ENCODE data around the gene PCDHGA12. TPM values are rescaled to one million over a fixed set of nuclear protein-coding genes. Genes with fewer than 3 reads are reported as not detected.

Gene PCDHGA12
- total and polyA plus RNA-seq, 2 of the 8 experiments (the other 6 are each of a cell fraction or from before 2014, with no cell fraction given), result 0.88 to 1.3 TPM

DNA sequence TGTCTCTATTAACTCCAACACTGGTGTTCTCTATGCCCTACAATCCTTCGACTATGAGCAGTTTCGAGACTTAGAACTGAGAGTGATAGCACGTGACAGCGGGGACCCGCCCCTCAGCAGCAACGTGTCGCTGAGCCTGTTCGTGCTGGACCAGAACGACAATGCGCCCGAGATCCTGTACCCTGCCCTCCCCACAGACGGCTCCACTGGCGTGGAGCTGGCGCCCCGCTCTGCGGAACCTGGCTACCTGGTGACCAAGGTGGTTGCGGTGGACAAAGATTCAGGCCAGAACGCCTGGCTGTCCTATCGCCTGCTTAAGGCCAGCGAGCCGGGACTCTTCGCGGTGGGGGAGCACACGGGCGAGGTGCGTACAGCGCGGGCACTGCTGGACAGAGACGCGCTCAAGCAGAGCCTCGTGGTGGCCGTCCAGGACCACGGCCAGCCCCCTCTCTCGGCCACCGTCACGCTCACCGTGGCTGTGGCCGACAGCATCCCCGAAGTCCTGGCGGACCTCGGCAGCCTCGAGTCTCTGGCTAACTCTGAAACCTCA lies 7.5 kb upstream of the PCDHGA12 start (continued):
- TF ChIP-seq, protein P1, sequence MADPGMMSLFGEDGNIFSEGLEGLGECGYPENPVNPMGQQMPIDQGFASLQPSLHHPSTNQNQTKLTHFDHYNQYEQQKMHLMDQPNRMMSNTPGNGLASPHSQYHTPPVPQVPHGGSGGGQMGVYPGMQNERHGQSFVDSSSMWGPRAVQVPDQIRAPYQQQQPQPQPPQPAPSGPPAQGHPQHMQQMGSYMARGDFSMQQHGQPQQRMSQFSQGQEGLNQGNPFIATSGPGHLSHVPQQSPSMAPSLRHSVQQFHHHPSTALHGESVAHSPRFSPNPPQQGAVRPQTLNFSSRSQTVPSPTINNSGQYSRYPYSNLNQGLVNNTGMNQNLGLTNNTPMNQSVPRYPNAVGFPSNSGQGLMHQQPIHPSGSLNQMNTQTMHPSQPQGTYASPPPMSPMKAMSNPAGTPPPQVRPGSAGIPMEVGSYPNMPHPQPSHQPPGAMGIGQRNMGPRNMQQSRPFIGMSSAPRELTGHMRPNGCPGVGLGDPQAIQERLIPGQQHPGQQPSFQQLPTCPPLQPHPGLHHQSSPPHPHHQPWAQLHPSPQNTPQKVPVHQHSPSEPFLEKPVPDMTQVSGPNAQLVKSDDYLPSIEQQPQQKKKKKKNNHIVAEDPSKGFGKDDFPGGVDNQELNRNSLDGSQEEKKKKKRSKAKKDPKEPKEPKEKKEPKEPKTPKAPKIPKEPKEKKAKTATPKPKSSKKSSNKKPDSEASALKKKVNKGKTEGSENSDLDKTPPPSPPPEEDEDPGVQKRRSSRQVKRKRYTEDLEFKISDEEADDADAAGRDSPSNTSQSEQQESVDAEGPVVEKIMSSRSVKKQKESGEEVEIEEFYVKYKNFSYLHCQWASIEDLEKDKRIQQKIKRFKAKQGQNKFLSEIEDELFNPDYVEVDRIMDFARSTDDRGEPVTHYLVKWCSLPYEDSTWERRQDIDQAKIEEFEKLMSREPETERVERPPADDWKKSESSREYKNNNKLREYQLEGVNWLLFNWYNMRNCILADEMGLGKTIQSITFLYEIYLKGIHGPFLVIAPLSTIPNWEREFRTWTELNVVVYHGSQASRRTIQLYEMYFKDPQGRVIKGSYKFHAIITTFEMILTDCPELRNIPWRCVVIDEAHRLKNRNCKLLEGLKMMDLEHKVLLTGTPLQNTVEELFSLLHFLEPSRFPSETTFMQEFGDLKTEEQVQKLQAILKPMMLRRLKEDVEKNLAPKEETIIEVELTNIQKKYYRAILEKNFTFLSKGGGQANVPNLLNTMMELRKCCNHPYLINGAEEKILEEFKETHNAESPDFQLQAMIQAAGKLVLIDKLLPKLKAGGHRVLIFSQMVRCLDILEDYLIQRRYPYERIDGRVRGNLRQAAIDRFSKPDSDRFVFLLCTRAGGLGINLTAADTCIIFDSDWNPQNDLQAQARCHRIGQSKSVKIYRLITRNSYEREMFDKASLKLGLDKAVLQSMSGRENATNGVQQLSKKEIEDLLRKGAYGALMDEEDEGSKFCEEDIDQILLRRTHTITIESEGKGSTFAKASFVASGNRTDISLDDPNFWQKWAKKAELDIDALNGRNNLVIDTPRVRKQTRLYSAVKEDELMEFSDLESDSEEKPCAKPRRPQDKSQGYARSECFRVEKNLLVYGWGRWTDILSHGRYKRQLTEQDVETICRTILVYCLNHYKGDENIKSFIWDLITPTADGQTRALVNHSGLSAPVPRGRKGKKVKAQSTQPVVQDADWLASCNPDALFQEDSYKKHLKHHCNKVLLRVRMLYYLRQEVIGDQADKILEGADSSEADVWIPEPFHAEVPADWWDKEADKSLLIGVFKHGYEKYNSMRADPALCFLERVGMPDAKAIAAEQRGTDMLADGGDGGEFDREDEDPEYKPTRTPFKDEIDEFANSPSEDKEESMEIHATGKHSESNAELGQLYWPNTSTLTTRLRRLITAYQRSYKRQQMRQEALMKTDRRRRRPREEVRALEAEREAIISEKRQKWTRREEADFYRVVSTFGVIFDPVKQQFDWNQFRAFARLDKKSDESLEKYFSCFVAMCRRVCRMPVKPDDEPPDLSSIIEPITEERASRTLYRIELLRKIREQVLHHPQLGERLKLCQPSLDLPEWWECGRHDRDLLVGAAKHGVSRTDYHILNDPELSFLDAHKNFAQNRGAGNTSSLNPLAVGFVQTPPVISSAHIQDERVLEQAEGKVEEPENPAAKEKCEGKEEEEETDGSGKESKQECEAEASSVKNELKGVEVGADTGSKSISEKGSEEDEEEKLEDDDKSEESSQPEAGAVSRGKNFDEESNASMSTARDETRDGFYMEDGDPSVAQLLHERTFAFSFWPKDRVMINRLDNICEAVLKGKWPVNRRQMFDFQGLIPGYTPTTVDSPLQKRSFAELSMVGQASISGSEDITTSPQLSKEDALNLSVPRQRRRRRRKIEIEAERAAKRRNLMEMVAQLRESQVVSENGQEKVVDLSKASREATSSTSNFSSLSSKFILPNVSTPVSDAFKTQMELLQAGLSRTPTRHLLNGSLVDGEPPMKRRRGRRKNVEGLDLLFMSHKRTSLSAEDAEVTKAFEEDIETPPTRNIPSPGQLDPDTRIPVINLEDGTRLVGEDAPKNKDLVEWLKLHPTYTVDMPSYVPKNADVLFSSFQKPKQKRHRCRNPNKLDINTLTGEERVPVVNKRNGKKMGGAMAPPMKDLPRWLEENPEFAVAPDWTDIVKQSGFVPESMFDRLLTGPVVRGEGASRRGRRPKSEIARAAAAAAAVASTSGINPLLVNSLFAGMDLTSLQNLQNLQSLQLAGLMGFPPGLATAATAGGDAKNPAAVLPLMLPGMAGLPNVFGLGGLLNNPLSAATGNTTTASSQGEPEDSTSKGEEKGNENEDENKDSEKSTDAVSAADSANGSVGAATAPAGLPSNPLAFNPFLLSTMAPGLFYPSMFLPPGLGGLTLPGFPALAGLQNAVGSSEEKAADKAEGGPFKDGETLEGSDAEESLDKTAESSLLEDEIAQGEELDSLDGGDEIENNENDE (IDR thresholded peaks at IDR 0.05; ENCODE audit: insufficient replicate concordance, low read length), result no peak
- no peak for TF ChIP-seq GABPA (IDR thresholded peaks at IDR 0.05; ENCODE audit: borderline replicate concordance, insufficient read depth, low read length)
- TF ChIP-seq CBX5 (IDR thresholded peaks at IDR 0.05; ENCODE audit: low read depth, low read length), result no peak
- TF ChIP-seq, protein P2, sequence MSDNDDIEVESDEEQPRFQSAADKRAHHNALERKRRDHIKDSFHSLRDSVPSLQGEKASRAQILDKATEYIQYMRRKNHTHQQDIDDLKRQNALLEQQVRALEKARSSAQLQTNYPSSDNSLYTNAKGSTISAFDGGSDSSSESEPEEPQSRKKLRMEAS (IDR thresholded peaks at IDR 0.05), result no peak
- no peak for TF ChIP-seq FOSL1 (IDR thresholded peaks at IDR 0.05; ENCODE audit: insufficient read depth, low read depth, low read length)
- TF ChIP-seq EGR1 (IDR thresholded peaks at IDR 0.05; ENCODE audit: borderline replicate concordance, low read depth, low read length), result no peak
- TF ChIP-seq, protein P3, sequence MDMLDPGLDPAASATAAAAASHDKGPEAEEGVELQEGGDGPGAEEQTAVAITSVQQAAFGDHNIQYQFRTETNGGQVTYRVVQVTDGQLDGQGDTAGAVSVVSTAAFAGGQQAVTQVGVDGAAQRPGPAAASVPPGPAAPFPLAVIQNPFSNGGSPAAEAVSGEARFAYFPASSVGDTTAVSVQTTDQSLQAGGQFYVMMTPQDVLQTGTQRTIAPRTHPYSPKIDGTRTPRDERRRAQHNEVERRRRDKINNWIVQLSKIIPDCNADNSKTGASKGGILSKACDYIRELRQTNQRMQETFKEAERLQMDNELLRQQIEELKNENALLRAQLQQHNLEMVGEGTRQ (IDR thresholded peaks at IDR 0.05; ENCODE audit: low read length), result no peak
- TF ChIP-seq, protein P4, sequence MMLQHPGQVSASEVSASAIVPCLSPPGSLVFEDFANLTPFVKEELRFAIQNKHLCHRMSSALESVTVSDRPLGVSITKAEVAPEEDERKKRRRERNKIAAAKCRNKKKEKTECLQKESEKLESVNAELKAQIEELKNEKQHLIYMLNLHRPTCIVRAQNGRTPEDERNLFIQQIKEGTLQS (IDR thresholded peaks at IDR 0.05; ENCODE audit: insufficient read depth, low read depth, low read length), result no peak
- no peak for TF ChIP-seq HDAC6 (IDR thresholded peaks at IDR 0.05; ENCODE audit: low read depth, low read length)
